HepG2 (cell line): Measurements from ENCODE around the gene CATSPERB. TPM values are rescaled to one million over a fixed set of nuclear protein-coding genes. Genes with fewer than 3 reads are reported as not detected.
A peak's percentile ranks its signal among the peaks of the same experiment; 100 is the strongest.

ENCODE experiments used
- BRD4 ChIP-seq: sonication (generic); formaldehyde crosslinking; IDR thresholded peaks from 2 replicates; pipeline ENCODE4 v1.4.0; 2020; ENCODE audit warnings: missing genetic modification reagents
- CREM ChIP-seq, 2 experiments: sonication (generic) in 1 of 2; formaldehyde crosslinking in 1 of 2; IDR thresholded peaks; 2 replicates each; pipeline versions ENCODE4 v1.4.0 to v1.6.1; 2016 to 2020; ENCODE audit warnings: antibody characterized with exemption in 1 of 2, mild to moderate bottlenecking in 1 of 2, missing genetic modification reagents in 1 of 2
- FOXP1 ChIP-seq, 2 experiments: fragments of 450-650 bp in 1 of 2; IDR thresholded peaks; 2 replicates each; pipeline ENCODE4 v1.6.1; 2017 to 2018; ENCODE audit warnings: antibody characterized with exemption in 1 of 2
- GATAD2A ChIP-seq: IDR thresholded peaks from 2 replicates; pipeline ENCODE4 v1.6.1; 2016
- GLI4 ChIP-seq: sonication (generic); formaldehyde crosslinking; IDR thresholded peaks from 2 replicates; pipeline ENCODE4 v1.5.1; 2020; ENCODE audit warnings: missing genetic modification reagents, mild to moderate bottlenecking, moderate library complexity, borderline replicate concordance
- HCFC1 ChIP-seq: fragments of 150-350 bp; IDR thresholded peaks from 2 replicates; pipeline ENCODE4 v1.6.1; 2014; ENCODE audit warnings: low read depth, low read length
- KDM2A ChIP-seq: sonication (generic); formaldehyde crosslinking; IDR thresholded peaks from 2 replicates; pipeline ENCODE4 v1.4.0; 2020; ENCODE audit warnings: low read depth, missing genetic modification reagents, borderline replicate concordance
- MED8 ChIP-seq: sonication (generic); formaldehyde crosslinking; IDR thresholded peaks from 2 replicates; pipeline ENCODE4 v1.8.1; 2023; ENCODE audit warnings: mild to moderate bottlenecking, missing genetic modification reagents; ENCODE audit not compliant: insufficient replicate concordance
- MIXL1 ChIP-seq: IDR thresholded peaks from 2 replicates; pipeline ENCODE4 v1.6.1; 2016
- MLLT10 ChIP-seq: sonication (generic); formaldehyde crosslinking; IDR thresholded peaks from 2 replicates; pipeline ENCODE4 v1.4.0; 2020; ENCODE audit warnings: missing genetic modification reagents
- NONO ChIP-seq, 2 experiments: fragments of 450-650 bp in 1 of 2; sonication (generic) in 1 of 2; formaldehyde crosslinking in 1 of 2; IDR thresholded peaks in 1 of 2; conservative IDR thresholded peaks in 1 of 2; 2 replicates each; pipeline versions ENCODE4 v1.6.1 to v1.8.0; 2017 to 2022; ENCODE audit warnings: mild to moderate bottlenecking in 1 of 2, missing genetic modification reagents in 1 of 2, moderate library complexity in 1 of 2
- POLR2AphosphoS2 ChIP-seq: IDR thresholded peaks from 2 replicates; pipeline ENCODE4 v1.6.1; 2011; ENCODE audit warnings: low read depth, low read length, improper control_type of control experiment
- RARA ChIP-seq: IDR thresholded peaks from 2 replicates; pipeline ENCODE4 v1.6.1; 2016; ENCODE audit warnings: missing genetic modification reagents, missing compliant biosample characterization
- SAP130 ChIP-seq: IDR thresholded peaks from 2 replicates; pipeline ENCODE4 v1.6.1; 2016; ENCODE audit warnings: low read depth
- ZNF451 ChIP-seq: sonication (generic); formaldehyde crosslinking; IDR thresholded peaks from 2 replicates; pipeline ENCODE4 v1.5.0; 2020; ENCODE audit warnings: mild to moderate bottlenecking, missing genetic modification reagents
- ZNF564 ChIP-seq: sonication (generic); formaldehyde crosslinking; IDR thresholded peaks from 2 replicates; pipeline ENCODE4 v1.8.1; 2023; ENCODE audit warnings: mild to moderate bottlenecking, missing genetic modification reagents
- ZNF710 ChIP-seq: sonication (generic); formaldehyde crosslinking; IDR thresholded peaks from 2 replicates; pipeline ENCODE4 v1.5.0; 2020; ENCODE audit warnings: mild to moderate bottlenecking, missing genetic modification reagents, borderline replicate concordance
- polyA plus RNA-seq, 8 experiments: library from polyadenylated mRNA; depleted of rRNA in 3 of 8; stranded (reverse) in 7 of 8; unstranded in 1 of 8; fragments of >200 nt; fragmentation: Illumina TruSeq in 4 of 8; extraction: Trizol in 4 of 8; gene quantifications; 2 replicates each; pipeline versions ENCODE4 v1.2.1 to v1.2.3, GENCODE V29; 2011 to 2016; ENCODE audit warnings: low read depth in 4 of 8, missing spikeins in 1 of 8, mixed read lengths in 1 of 8; ENCODE audit not compliant: insufficient read depth in 1 of 8
- total RNA-seq, 5 experiments: library from RNA; depleted of rRNA; stranded (reverse); fragments of >200 nt; fragmentation: Illumina TruSeq; extraction: Trizol; gene quantifications; 2 replicates each; pipeline ENCODE4 v1.2.3, GENCODE V29; 2016; ENCODE audit warnings: low read depth in 1 of 5
- TF ChIP-seq, protein P1 (sequence below): sonication (generic); formaldehyde crosslinking; IDR thresholded peaks from 2 replicates; pipeline ENCODE4 v1.4.0; 2020; ENCODE audit warnings: missing genetic modification reagents, borderline replicate concordance
- TF ChIP-seq, protein P2 (sequence below), 2 experiments: sonication (generic) in 1 of 2; formaldehyde crosslinking in 1 of 2; IDR thresholded peaks; 2 replicates each; pipeline versions ENCODE4 v1.4.0 to v1.6.1; 2018 to 2020; ENCODE audit warnings: missing genetic modification reagents in 2 of 2, borderline replicate concordance in 1 of 2, low read depth in 1 of 2, mild to moderate bottlenecking in 1 of 2, missing biosample characterization in 1 of 2

Gene CATSPERB
- total and polyA plus RNA-seq, 2 of the 13 experiments (the other 11 are each of a cell fraction or from before 2014, with no cell fraction given): not detected

DNA sequence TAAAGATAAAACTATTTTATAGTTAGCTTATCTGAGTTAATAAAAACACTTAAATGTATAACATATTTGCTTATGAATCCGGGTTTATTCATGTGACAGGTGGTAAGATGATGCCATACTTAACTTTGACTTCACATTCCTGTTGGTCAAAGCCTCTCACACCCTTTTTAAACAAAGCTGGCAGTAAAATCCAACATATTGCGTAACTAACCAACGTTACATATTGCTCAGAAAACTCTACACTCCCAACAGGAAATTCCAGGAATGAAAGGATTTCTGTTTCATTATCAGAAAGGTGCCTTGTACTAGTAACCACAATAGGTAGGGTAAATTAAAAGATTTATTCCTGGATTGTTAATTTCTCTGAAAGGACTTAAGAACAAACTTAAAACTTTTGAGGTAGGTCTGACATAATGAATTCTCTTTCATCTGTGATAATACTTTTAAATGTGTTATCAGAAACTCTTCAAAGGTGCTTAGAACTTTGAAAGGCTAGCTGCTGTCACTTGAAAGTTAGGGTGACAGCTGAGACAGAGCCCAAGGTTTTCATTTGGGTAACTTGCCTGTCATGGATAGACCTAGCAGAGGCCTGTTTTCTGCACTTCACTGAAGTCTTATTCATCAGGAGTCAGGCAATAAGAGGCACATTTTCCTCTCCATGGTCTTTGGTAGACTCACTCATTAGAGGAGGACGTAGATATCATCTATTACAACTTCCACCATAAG is 23.8 kb upstream of the CATSPERB start (continued):
- peak; percentile 46; the same call in 1 of the 2 replicates for TF ChIP-seq RARA
- no peak for TF ChIP-seq ZNF451 (CRISPR knock-in tag)
- TF ChIP-seq POLR2AphosphoS2: no peak
- TF ChIP-seq MED8: no peak
- TF ChIP-seq GATAD2A (CRISPR knock-in tag): peak; percentile 81
- peak; percentile 47; the same call in 1 of the 2 replicates for TF ChIP-seq CREM (IDR thresholded peaks at IDR 0.05)
- TF ChIP-seq CREM (CRISPR knock-in tag; IDR thresholded peaks at IDR 0.05): no peak
- TF ChIP-seq KDM2A (CRISPR knock-in tag): no peak
- TF ChIP-seq FOXP1 (IDR thresholded peaks at IDR 0.05): no peak
- 0 out of 2 replicates have a peak, but pooled peaks have one; percentile 28 for TF ChIP-seq FOXP1 (CRISPR knock-in tag; IDR thresholded peaks at IDR 0.05)
- TF ChIP-seq ZNF710 (CRISPR knock-in tag): no peak
- TF ChIP-seq, protein P1, sequence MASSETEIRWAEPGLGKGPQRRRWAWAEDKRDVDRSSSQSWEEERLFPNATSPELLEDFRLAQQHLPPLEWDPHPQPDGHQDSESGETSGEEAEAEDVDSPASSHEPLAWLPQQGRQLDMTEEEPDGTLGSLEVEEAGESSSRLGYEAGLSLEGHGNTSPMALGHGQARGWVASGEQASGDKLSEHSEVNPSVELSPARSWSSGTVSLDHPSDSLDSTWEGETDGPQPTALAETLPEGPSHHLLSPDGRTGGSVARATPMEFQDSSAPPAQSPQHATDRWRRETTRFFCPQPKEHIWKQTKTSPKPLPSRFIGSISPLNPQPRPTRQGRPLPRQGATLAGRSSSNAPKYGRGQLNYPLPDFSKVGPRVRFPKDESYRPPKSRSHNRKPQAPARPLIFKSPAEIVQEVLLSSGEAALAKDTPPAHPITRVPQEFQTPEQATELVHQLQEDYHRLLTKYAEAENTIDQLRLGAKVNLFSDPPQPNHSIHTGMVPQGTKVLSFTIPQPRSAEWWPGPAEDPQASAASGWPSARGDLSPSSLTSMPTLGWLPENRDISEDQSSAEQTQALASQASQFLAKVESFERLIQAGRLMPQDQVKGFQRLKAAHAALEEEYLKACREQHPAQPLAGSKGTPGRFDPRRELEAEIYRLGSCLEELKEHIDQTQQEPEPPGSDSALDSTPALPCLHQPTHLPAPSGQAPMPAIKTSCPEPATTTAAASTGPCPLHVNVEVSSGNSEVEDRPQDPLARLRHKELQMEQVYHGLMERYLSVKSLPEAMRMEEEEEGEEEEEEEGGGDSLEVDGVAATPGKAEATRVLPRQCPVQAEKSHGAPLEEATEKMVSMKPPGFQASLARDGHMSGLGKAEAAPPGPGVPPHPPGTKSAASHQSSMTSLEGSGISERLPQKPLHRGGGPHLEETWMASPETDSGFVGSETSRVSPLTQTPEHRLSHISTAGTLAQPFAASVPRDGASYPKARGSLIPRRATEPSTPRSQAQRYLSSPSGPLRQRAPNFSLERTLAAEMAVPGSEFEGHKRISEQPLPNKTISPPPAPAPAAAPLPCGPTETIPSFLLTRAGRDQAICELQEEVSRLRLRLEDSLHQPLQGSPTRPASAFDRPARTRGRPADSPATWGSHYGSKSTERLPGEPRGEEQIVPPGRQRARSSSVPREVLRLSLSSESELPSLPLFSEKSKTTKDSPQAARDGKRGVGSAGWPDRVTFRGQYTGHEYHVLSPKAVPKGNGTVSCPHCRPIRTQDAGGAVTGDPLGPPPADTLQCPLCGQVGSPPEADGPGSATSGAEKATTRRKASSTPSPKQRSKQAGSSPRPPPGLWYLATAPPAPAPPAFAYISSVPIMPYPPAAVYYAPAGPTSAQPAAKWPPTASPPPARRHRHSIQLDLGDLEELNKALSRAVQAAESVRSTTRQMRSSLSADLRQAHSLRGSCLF: no peak
- no peak for TF ChIP-seq ZNF564
- TF ChIP-seq BRD4 (CRISPR knock-in tag): no peak
- TF ChIP-seq SAP130 (CRISPR knock-in tag): peak; percentile 69
- no peak for TF ChIP-seq HCFC1
- TF ChIP-seq MLLT10: no peak
- no peak for TF ChIP-seq NONO (IDR thresholded peaks at IDR 0.05)
- TF ChIP-seq NONO (CRISPR knock-in tag; conservative IDR thresholded peaks at IDR 0.05): no peak
- TF ChIP-seq GLI4: no peak
- TF ChIP-seq, protein P2, sequence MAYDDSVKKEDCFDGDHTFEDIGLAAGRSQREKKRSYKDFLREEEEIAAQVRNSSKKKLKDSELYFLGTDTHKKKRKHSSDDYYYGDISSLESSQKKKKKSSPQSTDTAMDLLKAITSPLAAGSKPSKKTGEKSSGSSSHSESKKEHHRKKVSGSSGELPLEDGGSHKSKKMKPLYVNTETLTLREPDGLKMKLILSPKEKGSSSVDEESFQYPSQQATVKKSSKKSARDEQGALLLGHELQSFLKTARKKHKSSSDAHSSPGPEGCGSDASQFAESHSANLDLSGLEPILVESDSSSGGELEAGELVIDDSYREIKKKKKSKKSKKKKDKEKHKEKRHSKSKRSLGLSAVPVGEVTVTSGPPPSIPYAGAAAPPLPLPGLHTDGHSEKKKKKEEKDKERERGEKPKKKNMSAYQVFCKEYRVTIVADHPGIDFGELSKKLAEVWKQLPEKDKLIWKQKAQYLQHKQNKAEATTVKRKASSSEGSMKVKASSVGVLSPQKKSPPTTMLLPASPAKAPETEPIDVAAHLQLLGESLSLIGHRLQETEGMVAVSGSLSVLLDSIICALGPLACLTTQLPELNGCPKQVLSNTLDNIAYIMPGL (CRISPR knock-in tag; IDR thresholded peaks at IDR 0.05; ENCODE audit: borderline replicate concordance in 1 of 2, low read depth in 1 of 2): no peak
- 0 out of 2 replicates have a peak, but pooled peaks have one; percentile 39 for TF ChIP-seq MIXL1 (CRISPR knock-in tag)
